Fibroblast of lung (primary cell): ENCODE data around the gene PIP4K2B. TPM values are rescaled to one million over a fixed set of nuclear protein-coding genes. Genes with fewer than 3 reads are reported as not detected.
"Not testable (repeated sequence)": the region's sequence is repeated elsewhere in the genome, so short reads cannot be mapped to it uniquely, and the experiment has no call there.

Experiments used
- DNase-seq, 2 donors: peaks; one replicate each; pipeline versions ENCODE4 v3.0.0 to v3.0.0-alpha.2; 2010; ENCODE audit warnings: low read depth in 2 of 2
- H2AFZ ChIP-seq: 2 replicates; pipeline ENCODE4 v1.5.1; 2012; ENCODE audit warnings: low read length, control low read depth, inconsistent platforms
- H3K27ac ChIP-seq: 2 replicates; pipeline ENCODE4 v1.5.1; 2011; ENCODE audit warnings: low read length, control low read depth; ENCODE audit not compliant: insufficient read depth
- H3K27me3 ChIP-seq: 2 replicates; pipeline ENCODE4 v1.5.1; 2011; ENCODE audit warnings: mild to moderate bottlenecking, low read length; ENCODE audit not compliant: control insufficient read depth, insufficient read depth
- H3K36me3 ChIP-seq: 2 replicates; pipeline ENCODE4 v1.5.1; 2011; ENCODE audit warnings: low read length; ENCODE audit not compliant: control insufficient read depth, insufficient read depth
- H3K4me1 ChIP-seq: 2 replicates; pipeline ENCODE4 v1.5.1; 2011; ENCODE audit warnings: low read length; ENCODE audit not compliant: control insufficient read depth, insufficient read depth; ENCODE audit errors: extremely low read depth
- H3K4me2 ChIP-seq: 2 replicates; pipeline ENCODE4 v1.5.1; 2011; ENCODE audit warnings: low read length, control low read depth; ENCODE audit not compliant: insufficient read depth; ENCODE audit errors: extremely low read depth
- H3K4me3 ChIP-seq, 4 experiments: fragments of 200-600 bp in 1 of 4; sonication (generic) in 1 of 4; replicated peaks in 1 of 4; 2 replicates each; pipeline ENCODE4 v1.5.1; 2011 to 2016; ENCODE audit warnings: low read length in 4 of 4, low read depth in 3 of 4, mild to moderate bottlenecking in 3 of 4, control low read depth in 2 of 4, inconsistent platforms in 1 of 4, mixed read lengths in 1 of 4; ENCODE audit not compliant: insufficient read depth in 1 of 4; ENCODE audit errors: control extremely low read depth in 1 of 4
- H3K79me2 ChIP-seq: 2 replicates; pipeline ENCODE4 v1.5.1; 2012; ENCODE audit warnings: mild to moderate bottlenecking, low read length, inconsistent platforms; ENCODE audit not compliant: control insufficient read depth, insufficient read depth
- H3K9ac ChIP-seq: 2 replicates; pipeline ENCODE4 v1.5.1; 2011; ENCODE audit warnings: mild to moderate bottlenecking, low read length, control low read depth; ENCODE audit not compliant: insufficient read depth
- H3K9me3 ChIP-seq: 2 replicates; pipeline ENCODE4 v1.5.1; 2012; ENCODE audit warnings: low read depth, low read length; ENCODE audit not compliant: control insufficient read depth, insufficient read depth
- H4K20me1 ChIP-seq: 2 replicates; pipeline ENCODE4 v1.5.1; 2011; ENCODE audit warnings: low read length; ENCODE audit not compliant: control insufficient read depth, insufficient read depth; ENCODE audit errors: extremely low read depth
- EZH2 ChIP-seq: IDR thresholded peaks from 2 replicates; pipeline ENCODE4 v1.5.1; 2012; ENCODE audit warnings: low read length, control low read depth, mild to moderate bottlenecking; ENCODE audit errors: missing control alignments
- polyA plus RNA-seq, 2 donors: library from polyadenylated mRNA; depleted of rRNA in 1 of 2; stranded (reverse) in 1 of 2; unstranded in 1 of 2; fragments of >200 nt; gene quantifications; 2 replicates each; pipeline ENCODE4 v1.2.1, GENCODE V29; 2011 to 2012; ENCODE audit warnings: missing spikeins in 1 of 2
- total RNA-seq: library from RNA; depleted of rRNA; stranded (reverse); fragments of >200 nt; gene quantifications from 2 replicates; pipeline ENCODE4 v1.2.1, GENCODE V29; 2014
- TF ChIP-seq, protein P1 (sequence below), 2 donors: IDR thresholded peaks in 1 of 2; conservative IDR thresholded peaks in 1 of 2; 1 replicate in 1 of 2; 2 replicates in 1 of 2; pipeline ENCODE4 v1.5.1; 2011 to 2012; ENCODE audit warnings: low read length in 2 of 2, control low read depth in 1 of 2, inconsistent platforms in 1 of 2, low read depth in 1 of 2, mild to moderate bottlenecking in 1 of 2

The PIP4K2B gene
- total and polyA plus RNA-seq, 2 donors (not counting 1 experiment from before 2014, with no cell fraction given) = 30.6 to 43.8 TPM

DNA sequence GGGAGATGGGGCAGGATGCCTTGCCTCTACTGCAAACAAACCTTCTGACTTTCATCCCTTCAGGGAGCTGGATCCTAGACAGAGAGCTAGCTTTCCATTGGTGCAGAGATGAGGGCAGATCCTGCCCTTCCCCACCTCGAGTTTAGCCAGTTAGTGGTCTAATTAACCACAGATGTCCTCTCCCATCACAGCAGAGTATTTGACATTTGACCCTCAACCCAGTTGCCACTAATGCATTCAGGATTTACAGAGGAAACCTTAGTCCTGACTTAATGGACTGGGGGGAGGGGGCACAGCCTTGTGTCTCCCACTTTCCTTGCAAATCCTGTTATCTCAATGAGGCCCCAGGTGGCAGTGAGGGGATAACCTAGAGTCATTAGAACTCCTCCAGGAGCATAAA is 10.2 kb downstream of the PIP4K2B start:
- Histone ChIP-seq H3K79me2 (peaks cover 36% of the 10 kb centered on the region), H3K36me3 (peaks cover 16% of the 10 kb centered on the region), H3K9me3 (no peaks in the 10 kb centered on the region), H4K20me1 (no peaks in the 10 kb centered on the region), H3K4me1 (peaks cover 6% of the 10 kb centered on the region), H2AFZ (no peak overlapping the region), H3K4me2 (peak overlapping the region; percentile 0), H3K4me3 (peak overlapping the region in 1 of 4 experiments; percentile 19), H3K27me3 (no peaks in the 10 kb centered on the region), H3K27ac (peak overlapping the region; percentile 5), H3K9ac (no peak overlapping the region)
- no peak for TF ChIP-seq EZH2
- DNase-seq = peak in 1 of 2 donors; percentile 15

DNA sequence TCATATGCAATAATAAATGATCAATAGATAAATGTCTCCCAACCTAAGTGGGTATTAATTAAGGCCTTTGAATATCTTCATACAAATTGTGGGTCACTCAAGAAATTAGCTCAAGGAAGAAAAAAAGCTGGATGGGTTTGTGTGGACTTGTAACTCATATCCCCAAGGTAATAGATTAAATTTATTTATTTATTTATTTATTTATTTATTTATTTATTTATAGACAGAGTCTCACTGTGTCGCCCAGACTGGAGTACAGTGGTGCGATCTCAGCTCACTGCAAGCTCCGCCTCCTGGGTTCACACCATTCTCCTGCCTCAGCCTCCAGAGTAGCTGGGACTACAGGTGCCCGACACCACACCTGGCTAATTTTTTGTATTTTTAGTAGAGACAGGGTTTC is 11.4 kb downstream of the PIP4K2B start:
- H3K27ac ChIP-seq, DNase-seq, H3K27me3 ChIP-seq, H3K9ac ChIP-seq, H3K4me3 ChIP-seq, H3K9me3 ChIP-seq, H3K4me2 ChIP-seq, H2AFZ ChIP-seq, H3K4me1 ChIP-seq, H4K20me1 ChIP-seq: not testable (repeated sequence)
- H3K36me3 ChIP-seq = peaks cover 23% of the 10 kb centered on the region
- H3K79me2 ChIP-seq = peaks cover 27% of the 10 kb centered on the region

DNA sequence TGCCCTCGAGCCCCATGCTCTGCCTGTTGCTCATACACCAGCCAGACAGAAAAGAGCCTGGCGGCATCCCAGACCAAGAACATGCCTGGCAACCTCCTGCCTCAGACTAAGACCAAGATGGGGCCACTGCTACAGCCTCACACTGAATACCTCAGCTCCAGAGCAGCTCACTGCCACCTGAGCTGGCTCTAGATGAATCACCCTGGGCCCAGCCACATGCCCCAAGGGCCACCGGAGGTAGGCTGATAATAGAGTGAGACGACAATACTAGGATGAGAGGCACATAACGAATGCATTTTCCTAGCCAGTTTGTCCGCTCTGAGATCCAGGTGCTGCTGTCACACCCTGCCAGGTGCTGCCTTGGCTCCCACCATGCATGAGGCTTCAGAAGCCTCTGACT is 13.0 kb downstream of the PIP4K2B start:
- TF ChIP-seq EZH2 = no peak
- TF ChIP-seq, protein P1, sequence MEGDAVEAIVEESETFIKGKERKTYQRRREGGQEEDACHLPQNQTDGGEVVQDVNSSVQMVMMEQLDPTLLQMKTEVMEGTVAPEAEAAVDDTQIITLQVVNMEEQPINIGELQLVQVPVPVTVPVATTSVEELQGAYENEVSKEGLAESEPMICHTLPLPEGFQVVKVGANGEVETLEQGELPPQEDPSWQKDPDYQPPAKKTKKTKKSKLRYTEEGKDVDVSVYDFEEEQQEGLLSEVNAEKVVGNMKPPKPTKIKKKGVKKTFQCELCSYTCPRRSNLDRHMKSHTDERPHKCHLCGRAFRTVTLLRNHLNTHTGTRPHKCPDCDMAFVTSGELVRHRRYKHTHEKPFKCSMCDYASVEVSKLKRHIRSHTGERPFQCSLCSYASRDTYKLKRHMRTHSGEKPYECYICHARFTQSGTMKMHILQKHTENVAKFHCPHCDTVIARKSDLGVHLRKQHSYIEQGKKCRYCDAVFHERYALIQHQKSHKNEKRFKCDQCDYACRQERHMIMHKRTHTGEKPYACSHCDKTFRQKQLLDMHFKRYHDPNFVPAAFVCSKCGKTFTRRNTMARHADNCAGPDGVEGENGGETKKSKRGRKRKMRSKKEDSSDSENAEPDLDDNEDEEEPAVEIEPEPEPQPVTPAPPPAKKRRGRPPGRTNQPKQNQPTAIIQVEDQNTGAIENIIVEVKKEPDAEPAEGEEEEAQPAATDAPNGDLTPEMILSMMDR (conservative IDR thresholded peaks at IDR 0.05 in 1 of 2, IDR thresholded peaks at IDR 0.05 in 1 of 2; ENCODE audit: low read depth in 1 of 2, low read length in 2 of 2) = no peak
- Histone ChIP-seq H3K4me3 (no peak overlapping the region), H3K79me2 (peaks cover 16% of the 10 kb centered on the region), H2AFZ (no peak overlapping the region), H3K9me3 (no peaks in the 10 kb centered on the region), H3K4me2 (no peak overlapping the region), H3K27me3 (no peaks in the 10 kb centered on the region), H3K4me1 (peaks cover 6% of the 10 kb centered on the region), H3K9ac (no peak overlapping the region), H3K36me3 (peaks cover 31% of the 10 kb centered on the region), H4K20me1 (no peaks in the 10 kb centered on the region), H3K27ac (no peak overlapping the region)
- DNase-seq = no peak

DNA sequence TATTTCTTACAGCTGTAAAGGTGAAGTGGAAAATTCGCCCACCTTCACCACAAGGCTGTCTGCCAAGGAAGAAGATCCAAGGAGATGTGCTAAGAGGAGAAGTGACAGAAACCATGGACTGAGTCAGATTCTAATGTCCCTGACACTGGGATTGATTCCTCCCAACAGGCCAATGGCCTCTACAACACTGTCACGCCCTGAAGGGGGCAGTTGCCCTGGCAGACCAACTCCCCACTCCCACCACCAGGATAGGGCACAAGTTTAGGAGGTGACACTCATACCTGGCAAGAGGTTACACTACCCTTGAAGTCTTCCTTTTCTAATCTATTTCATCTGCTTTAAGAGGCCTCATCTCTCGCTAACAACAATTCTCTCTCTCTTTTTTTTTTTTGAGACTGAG is 16.1 kb downstream of the PIP4K2B start:
- Histone ChIP-seq H2AFZ (no peak overlapping the region), H3K36me3 (peaks cover 40% of the 10 kb centered on the region), H3K27ac (no peak overlapping the region), H3K9ac (no peak overlapping the region), H3K27me3 (no peaks in the 10 kb centered on the region), H3K79me2 (peaks cover 7% of the 10 kb centered on the region), H3K4me1 (no peaks in the 10 kb centered on the region), H3K9me3 (no peaks in the 10 kb centered on the region), H3K4me2 (no peak overlapping the region), H3K4me3 (no peak overlapping the region), H4K20me1 (no peaks in the 10 kb centered on the region)
- DNase-seq = no peak
- TF ChIP-seq EZH2 = no peak
- TF ChIP-seq, protein P1 (conservative IDR thresholded peaks at IDR 0.05 in 1 of 2, IDR thresholded peaks at IDR 0.05 in 1 of 2; ENCODE audit: low read depth in 1 of 2, low read length in 2 of 2) = no peak
